Renal pelvis (tissue), 4 donors: ENCODE measurements around the gene A4GNT. TPM values are rescaled to one million over a fixed set of nuclear protein-coding genes. Genes with fewer than 3 reads are reported as not detected.

Experiments
- DNase-seq: peaks from one replicate; pipeline ENCODE4 v3.0.0-alpha.2; 2013
- polyA plus RNA-seq, 3 donors: library from polyadenylated mRNA; unstranded; fragments of 120-200 nt; gene quantifications; one replicate each; pipeline ENCODE4 v1.2.1, GENCODE V29; 2013; ENCODE audit not compliant: insufficient read length in 3 of 3

A4GNT gene
- polyA plus RNA-seq, 3 donors = 0.51 to 2.8 (median 1.9) TPM

DNA sequence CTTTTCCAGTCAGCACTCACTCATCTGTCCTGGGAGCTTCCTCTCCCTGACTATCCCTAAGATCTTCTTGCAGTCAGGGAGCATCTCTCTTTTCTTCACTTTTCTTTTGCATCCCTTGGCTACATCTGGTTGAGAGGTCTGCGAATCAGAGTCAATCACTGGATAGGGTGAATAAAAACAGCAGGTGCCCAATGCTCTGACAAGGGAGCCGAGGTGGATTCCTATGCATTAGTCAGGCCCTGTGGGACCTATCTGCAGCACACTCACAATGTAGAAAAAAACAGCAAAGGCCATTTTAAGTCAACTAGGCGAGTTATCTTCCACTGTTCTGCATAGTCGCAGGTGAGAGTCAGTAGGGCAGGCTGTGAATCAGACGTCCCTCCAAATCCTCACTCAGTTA is 52.3 kb downstream of the A4GNT start:
- DNase-seq = no peak

DNA sequence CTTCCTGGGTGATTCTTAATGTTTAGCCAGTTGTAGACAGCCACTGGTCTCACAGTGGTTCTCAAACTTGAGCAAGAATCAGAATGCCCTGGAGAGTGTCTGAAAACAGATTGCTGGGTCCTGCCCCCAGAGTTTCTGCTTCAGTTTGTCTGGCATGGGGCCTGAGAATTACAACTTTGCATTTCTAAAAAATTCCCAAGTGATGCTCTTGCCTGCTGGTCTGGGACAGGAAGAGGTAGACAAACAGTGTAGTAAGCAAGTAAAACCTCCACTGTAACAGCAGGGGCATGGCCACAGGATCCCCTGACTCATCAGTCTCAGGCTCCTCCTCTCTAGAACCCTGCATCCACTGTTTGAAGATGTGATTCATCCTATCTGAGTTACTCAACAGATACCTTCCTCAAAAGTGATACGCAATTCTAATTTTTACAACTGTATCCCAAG is 53.3 kb downstream of the A4GNT start:
- DNase-seq = no peak

DNA sequence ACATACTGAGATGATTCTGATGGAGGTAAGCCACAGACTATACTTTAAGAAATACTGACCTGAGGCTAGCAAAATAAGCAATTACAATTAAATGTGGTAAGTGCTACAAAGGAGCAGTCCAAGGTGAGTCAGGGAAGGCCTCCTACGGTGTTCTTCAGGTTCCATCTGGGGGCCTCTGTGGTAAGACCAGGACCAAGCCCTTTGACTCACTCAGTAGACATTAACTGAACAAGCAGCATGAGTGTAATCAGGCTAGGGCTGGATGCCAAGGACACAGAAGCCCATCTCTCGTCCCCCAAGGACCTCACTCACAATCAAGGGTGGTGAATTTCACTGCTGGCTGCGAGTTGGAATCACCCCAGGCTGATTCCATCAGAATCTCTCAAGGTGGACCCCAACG is 54.1 kb downstream of the A4GNT start:
- DNase-seq = no peak

Other genes starting within 250 kb of the A4GNT start
- gene CLDN18, start 122.2 kb downstream of the A4GNT start, polyA plus RNA-seq = 1 to 10 TPM in 2 of 3 donors, under 1 TPM in 1; 0.87 to 4.1 (median 3.6) TPM
- 10 to 100 TPM; 15.4 to 26.2 (median 22.2) TPM for gene DZIP1L, start 16.8 kb downstream of the A4GNT start, polyA plus RNA-seq
- gene DBR1, start 42.5 kb upstream of the A4GNT start, polyA plus RNA-seq = 10 to 100 TPM; 17.9 to 22.1 (median 21.2) TPM
- 10 to 100 TPM; 44.4 to 51.2 (median 47.9) TPM for gene ARMC8, start 54.9 kb upstream of the A4GNT start, polyA plus RNA-seq
- 1 to 10 TPM; 2.7 to 5.0 (median 3.4) TPM for gene NME9, start 197.5 kb upstream of the A4GNT start, polyA plus RNA-seq
- gene MRAS, start 216.2 kb upstream of the A4GNT start, polyA plus RNA-seq = 10 to 100 TPM; 28.7 to 31.7 (median 30.8) TPM